Thyroid gland (tissue), 4 donors: Measurements from ENCODE around the gene ESPN. TPM values are rescaled to one million over a fixed set of nuclear protein-coding genes. Genes with fewer than 3 reads are reported as not detected.
"Not testable (repeated sequence)": the region's sequence is repeated elsewhere in the genome, so short reads cannot be mapped to it uniquely, and the experiment has no call there.

Source experiments
- DNase-seq, 2 donors: peaks; one replicate each; pipeline ENCODE4 v3.0.0-alpha.2; 2019
- H3K27ac ChIP-seq, 3 donors: fragments of 200-600 bp; sonication (generic); 1 replicate in 2 of 3; 2 replicates in 1 of 3; pipeline ENCODE4 v1.5.1; 2016 to 2019; ENCODE audit warnings: mild to moderate bottlenecking in 1 of 3, moderate library complexity in 1 of 3
- H3K27me3 ChIP-seq: fragments of 200-600 bp; sonication (generic); one replicate; pipeline ENCODE4 v1.5.1; 2019
- H3K36me3 ChIP-seq, 2 donors: fragments of 200-600 bp; sonication (generic); one replicate each; pipeline ENCODE4 v1.5.1; 2016 to 2019
- H3K4me1 ChIP-seq, 2 donors: fragments of 200-600 bp; sonication (generic); one replicate each; pipeline ENCODE4 v1.5.1; 2017 to 2019
- H3K4me3 ChIP-seq, 3 donors: fragments of 200-600 bp; sonication (generic); replicated peaks in 1 of 3; 1 replicate in 2 of 3; 2 replicates in 1 of 3; pipeline ENCODE4 v1.5.1; 2016; ENCODE audit warnings: mild to moderate bottlenecking in 1 of 3
- H3K9me3 ChIP-seq: fragments of 200-600 bp; sonication (generic); one replicate; pipeline ENCODE4 v1.5.1; 2017
- CTCF ChIP-seq, 6 experiments: fragments of 200-600 bp in 3 of 6; fragments of 450-650 bp in 3 of 6; sonication (generic) in 3 of 6; IDR thresholded peaks; one replicate each; pipeline ENCODE4 v1.5.1; 2016 to 2019; ENCODE audit warnings: antibody characterized with exemption in 6 of 6, mild to moderate bottlenecking in 2 of 6, inconsistent platforms in 1 of 6, moderate library complexity in 1 of 6
- POLR2A ChIP-seq, 2 donors: fragments of 450-650 bp; IDR thresholded peaks; one replicate each; pipeline ENCODE4 v1.6.1; 2017; ENCODE audit warnings: antibody characterized with exemption in 2 of 2, mild to moderate bottlenecking in 2 of 2, moderate library complexity in 1 of 2
- WGBS, 2 donors: methylation state at CpG; one replicate each; pipeline ENCODE4 v1.1.5; 2017; 5-methylcytosine and 5-hydroxymethylcytosine counted together
- intact Hi-C: fragments of 100-400 bp; cut with DNase I; formaldehyde crosslinking; loops from one replicate; pipeline ENCODE4 v1.15.1; 2023
- total RNA-seq, 4 donors: library from RNA; depleted of rRNA; stranded (reverse); fragments of >200 nt; gene quantifications; one replicate each; pipeline ENCODE4 v1.2.3, GENCODE V29; 2016

The ESPN gene
- total RNA-seq, 4 donors from 2014 or later: 0.67 to 5.2 TPM; not detected in 2

DNA sequence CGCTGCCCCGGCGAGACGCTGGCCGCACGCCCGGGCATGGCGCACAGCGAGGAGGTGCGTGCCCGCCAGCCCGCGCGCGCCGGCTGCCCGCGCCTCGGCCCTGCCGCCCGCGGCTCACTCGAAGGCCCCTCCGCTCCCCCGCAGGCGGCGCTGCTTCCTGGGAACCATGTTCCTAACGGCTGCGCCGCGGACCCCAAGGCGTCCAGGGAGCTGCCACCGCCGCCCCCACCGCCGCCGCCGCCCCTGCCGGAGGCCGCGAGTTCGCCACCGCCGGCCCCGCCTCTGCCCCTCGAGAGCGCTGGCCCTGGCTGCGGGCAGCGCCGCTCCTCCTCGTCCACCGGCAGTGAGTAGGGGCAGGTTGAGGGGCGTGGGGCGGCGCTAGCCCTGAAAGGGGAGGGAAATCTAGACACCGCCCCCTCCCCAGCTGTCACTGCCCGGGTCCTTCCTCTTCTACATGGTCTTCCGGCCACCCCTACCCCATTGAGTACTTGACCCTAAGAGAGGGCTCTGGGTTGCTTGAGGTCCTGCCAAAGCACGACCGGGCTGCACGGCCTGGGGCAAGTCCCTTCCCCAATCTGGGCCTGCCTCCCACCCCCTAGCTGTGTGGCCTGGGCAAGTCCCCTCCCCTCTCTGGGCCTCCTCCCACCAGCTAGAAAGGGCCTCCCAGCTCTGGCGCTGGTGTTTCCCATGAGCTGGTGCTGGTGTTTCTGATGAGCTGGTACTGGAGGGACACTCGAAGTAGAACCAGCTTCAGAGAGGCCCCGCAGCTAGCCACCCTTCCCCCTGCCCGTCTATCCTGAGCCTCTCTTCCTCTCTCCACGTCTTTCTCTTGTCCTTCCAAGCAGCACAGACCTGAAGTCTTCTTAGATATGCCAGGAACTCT is 24.4 kb downstream of the ESPN start:
- WGBS, 2 donors: 14 to 17% methylated on average over 6 to 7 of the region's 66 CpGs
- Histone ChIP-seq H3K4me1 (peaks cover 0 to 20% of the 10 kb centered on the region in 2 donors), H3K9me3 (no peaks in the 10 kb centered on the region), H3K36me3 (no peaks in the 10 kb centered on the region), H3K27me3 (peaks cover 17% of the 10 kb centered on the region), H3K27ac (no peak overlapping the region), H3K4me3 (no peak overlapping the region)
- intact Hi-C loops: no loop called here
- TF ChIP-seq POLR2A (IDR thresholded peaks at IDR 0.05) (no peak), CTCF (IDR thresholded peaks at IDR 0.05) (no peak)
- peak; percentile 23 to 32 for DNase-seq

GRCh38 chr1:6450005-6450450 is 25.5 kb downstream of the ESPN start:
- H3K27ac ChIP-seq: no peak overlapping the region
- DNase-seq: no peak
- 8 to 41% methylated on average over 5 of the region's 7 CpGs for WGBS, 2 donors
- H3K4me1 ChIP-seq: peaks cover 0 to 21% of the 10 kb centered on the region in 2 donors
- intact Hi-C loops: no loop called here
- no peaks in the 10 kb centered on the region for H3K9me3 ChIP-seq
- H3K36me3 ChIP-seq: no peaks in the 10 kb centered on the region
- H3K27me3 ChIP-seq: peaks cover 17% of the 10 kb centered on the region
- H3K4me3 ChIP-seq: no peak overlapping the region
- no peak for TF ChIP-seq POLR2A (IDR thresholded peaks at IDR 0.05)
- no peak for TF ChIP-seq CTCF (IDR thresholded peaks at IDR 0.05)

- intact Hi-C loops, H3K27ac ChIP-seq, H3K4me3 ChIP-seq, DNase-seq, H3K36me3 ChIP-seq, H3K9me3 ChIP-seq: not testable (repeated sequence)
- WGBS, 2 donors: 44 to 47% methylated on average over 10 of the region's 10 CpGs
- Histone ChIP-seq H3K27me3 (peaks cover 17% of the 10 kb centered on the region), H3K4me1 (peaks cover 0 to 25% of the 10 kb centered on the region in 2 donors)
Observed at GRCh38 chr1:6450486-6450885, 25.9 kb downstream of the ESPN start.

- Histone ChIP-seq H3K36me3 (no peaks in the 10 kb centered on the region), H3K4me1 (peaks cover 0 to 26% of the 10 kb centered on the region in 2 donors), H3K27ac (no peak overlapping the region), H3K4me3 (no peak overlapping the region), H3K27me3 (peaks cover 17% of the 10 kb centered on the region), H3K9me3 (no peaks in the 10 kb centered on the region)
- no peak for TF ChIP-seq POLR2A (IDR thresholded peaks at IDR 0.05)
- TF ChIP-seq CTCF (IDR thresholded peaks at IDR 0.05): no peak
- intact Hi-C loops: no loop called here
- no peak for DNase-seq
- 72 to 87% methylated on average over 3 to 5 of the region's 6 CpGs for WGBS, 2 donors
Observed at GRCh38 chr1:6450943-6451373, 26.4 kb downstream of the ESPN start.

- H3K4me1 ChIP-seq, H3K27ac ChIP-seq, H3K9me3 ChIP-seq, H3K27me3 ChIP-seq, H3K4me3 ChIP-seq, H3K36me3 ChIP-seq, intact Hi-C loops, DNase-seq: not testable (repeated sequence)
- WGBS, 2 donors: 6 to 22% methylated on average over 21 to 24 of the region's 85 CpGs
Observed at GRCh38 chr1:6453895-6454855, 29.6 kb downstream of the ESPN start.
